A673 (cell line): Measurements from ENCODE around the gene CHIT1. TPM values are rescaled to one million over a fixed set of nuclear protein-coding genes. Genes with fewer than 3 reads are reported as not detected.

Source experiments
- BruUV-seq: library from RNA; stranded (reverse); fragments of 400-500 nt; replicated peaks from 2 replicates; lab custom pipeline; 2021; lab: Mats Ljungman, UMichigan
- CTCF ChIA-PET: fragments of 300-600 bp; sonication (Branson Sonifier 250); formaldehyde crosslinking; loops from one replicate; lab custom pipeline; 2022; ENCODE audit warnings: antibody characterized with exemption; lab: Charles Lee
- POLR2A ChIA-PET: fragments of 300-600 bp; sonication (Branson Sonifier 250); formaldehyde crosslinking; loops from one replicate; lab custom pipeline; 2022; ENCODE audit warnings: antibody characterized with exemption; ENCODE audit not compliant: low non-redundant PET; lab: Charles Lee
- DNase-seq: peaks from one replicate; pipeline ENCODE4 v3.0.0-alpha.2; 2015; ENCODE audit warnings: low spot score
- H3K27ac ChIP-seq: fragments of 200-600 bp; sonication (generic); 2 replicates; pipeline ENCODE4 v1.5.1; 2016; ENCODE audit warnings: mixed run types, low read depth, mild to moderate bottlenecking, mixed read lengths, antibody characterized with exemption, low read length; ENCODE audit not compliant: poor library complexity, severe bottlenecking
- H3K27me3 ChIP-seq: fragments of 200-600 bp; sonication (generic); replicated peaks from 2 replicates; pipeline ENCODE4 v1.6.1; 2017; ENCODE audit warnings: mixed run types, low read depth, mild to moderate bottlenecking, mixed read lengths, antibody characterized with exemption, low read length; ENCODE audit not compliant: insufficient read depth, poor library complexity
- H3K36me3 ChIP-seq: fragments of 200-600 bp; sonication (generic); 2 replicates; pipeline ENCODE4 v1.6.1; 2016; ENCODE audit warnings: mixed run types, mild to moderate bottlenecking, mixed read lengths, antibody characterized with exemption, low read length; ENCODE audit not compliant: insufficient read depth, poor library complexity, severe bottlenecking
- H3K4me1 ChIP-seq: fragments of 200-600 bp; sonication (generic); 2 replicates; pipeline ENCODE4 v1.6.1; 2017; ENCODE audit warnings: mixed run types, mild to moderate bottlenecking, mixed read lengths, antibody characterized with exemption, low read length; ENCODE audit not compliant: insufficient read depth, poor library complexity, severe bottlenecking
- H3K4me3 ChIP-seq: fragments of 200-600 bp; sonication (generic); 2 replicates; pipeline ENCODE4 v1.5.1; 2016; ENCODE audit warnings: low read depth, mixed run types, mild to moderate bottlenecking, mixed read lengths, low read length; ENCODE audit not compliant: poor library complexity, severe bottlenecking
- H3K9me3 ChIP-seq: fragments of 200-600 bp; sonication (generic); 2 replicates; pipeline ENCODE4 v1.6.1; 2016; ENCODE audit warnings: mixed run types, low read depth, mild to moderate bottlenecking, mixed read lengths, antibody characterized with exemption, low read length; ENCODE audit not compliant: poor library complexity, severe bottlenecking
- CTCF ChIP-seq: fragments of 300-800, 200-600 bp; sonication (generic); conservative IDR thresholded peaks from 2 replicates; pipeline ENCODE4 v1.5.1; 2017; ENCODE audit warnings: low read depth, mild to moderate bottlenecking, antibody characterized with exemption, low read length, moderate library complexity, mixed read lengths
- EZH2 ChIP-seq: fragments of 200-600 bp; sonication (generic); IDR thresholded peaks from 2 replicates; pipeline ENCODE4 v1.6.1; 2017; ENCODE audit warnings: borderline replicate concordance, low read depth, mild to moderate bottlenecking, mixed read lengths, antibody characterized with exemption, low read length; ENCODE audit not compliant: poor library complexity, severe bottlenecking
- intact Hi-C: fragments of 100-400 bp; cut with micrococcal nuclease; formaldehyde crosslinking; loops from one replicate; pipeline ENCODE4 v1.10.0; 2022; ENCODE audit not compliant: unreplicated experiment
- total RNA-seq: library from RNA; stranded (reverse); gene quantifications from 2 replicates; pipeline ENCODE4 v1.2.3, GENCODE V29; 2021

Gene CHIT1
- total RNA-seq, 1 experiment from 2014 or later: not detected

DNA sequence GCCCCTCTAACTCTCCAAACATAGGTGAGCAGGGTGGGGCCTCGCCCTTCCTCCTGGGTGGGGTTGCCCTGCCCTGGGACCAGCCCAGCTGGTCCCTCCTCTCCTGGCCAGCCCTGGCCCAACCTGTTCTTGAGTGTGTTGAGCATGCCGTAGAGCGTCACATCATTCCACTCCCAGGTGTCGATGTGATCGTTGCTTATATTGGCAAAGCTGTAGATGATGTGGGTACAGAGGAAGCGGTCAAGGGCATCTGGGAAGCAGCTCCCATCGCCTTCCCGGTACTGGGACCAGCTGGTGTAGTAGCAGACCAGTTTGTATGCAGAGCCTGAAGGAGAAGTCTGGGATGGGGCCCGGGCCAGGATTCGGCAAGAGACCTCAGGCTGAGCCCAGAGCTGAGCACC, 44.4 kb downstream of the CHIT1 start:
- no TSS peak for BruUV-seq
- Histone ChIP-seq H3K27me3 (no peaks in the 10 kb centered on the region), H3K36me3 (no peaks in the 10 kb centered on the region), H3K4me3 (no peak overlapping the region), H3K4me1 (no peaks in the 10 kb centered on the region), H3K9me3 (no peaks in the 10 kb centered on the region), H3K27ac (no peak overlapping the region)
- CTCF ChIA-PET: interaction anchor here (0.7 kb wide), 1 partner anchor 14 kb away, joined by 3 read pairs; no protein-coding TSS in a partner anchor
- intact Hi-C loops: no loop called here
- POLR2A ChIA-PET: no interaction called here
- TF ChIP-seq EZH2 (no peak), CTCF (no peak)
- no peak for DNase-seq

DNA sequence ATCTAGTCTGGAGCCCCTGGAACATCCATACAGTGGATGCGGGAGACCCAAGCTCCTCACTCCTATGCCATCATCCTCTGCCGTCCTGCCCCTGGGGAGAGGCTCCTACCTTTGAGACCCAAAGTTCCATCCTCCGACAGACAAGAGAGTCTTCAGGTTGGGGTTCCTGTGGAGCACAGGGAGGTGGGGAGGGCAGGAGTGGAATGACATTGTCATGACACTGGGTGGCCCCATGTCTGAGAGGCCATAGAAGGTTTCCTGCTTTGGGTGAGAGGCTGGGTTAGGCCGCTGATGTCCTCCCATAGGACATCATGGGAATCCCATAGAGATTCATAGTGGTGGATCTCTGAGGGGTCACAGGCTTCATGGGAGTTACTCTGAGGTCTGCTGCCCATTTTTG, 45.0 kb downstream of the CHIT1 start:
- ChIA-PET POLR2A (no interaction called here), CTCF (no interaction called here)
- DNase-seq: no peak
- TF ChIP-seq EZH2 (no peak), CTCF (no peak)
- no TSS peak for BruUV-seq
- Histone ChIP-seq H3K4me1 (no peaks in the 10 kb centered on the region), H3K27ac (no peak overlapping the region), H3K36me3 (no peaks in the 10 kb centered on the region), H3K9me3 (no peaks in the 10 kb centered on the region), H3K27me3 (no peaks in the 10 kb centered on the region), H3K4me3 (no peak overlapping the region)
- intact Hi-C loops: no loop called here

DNA sequence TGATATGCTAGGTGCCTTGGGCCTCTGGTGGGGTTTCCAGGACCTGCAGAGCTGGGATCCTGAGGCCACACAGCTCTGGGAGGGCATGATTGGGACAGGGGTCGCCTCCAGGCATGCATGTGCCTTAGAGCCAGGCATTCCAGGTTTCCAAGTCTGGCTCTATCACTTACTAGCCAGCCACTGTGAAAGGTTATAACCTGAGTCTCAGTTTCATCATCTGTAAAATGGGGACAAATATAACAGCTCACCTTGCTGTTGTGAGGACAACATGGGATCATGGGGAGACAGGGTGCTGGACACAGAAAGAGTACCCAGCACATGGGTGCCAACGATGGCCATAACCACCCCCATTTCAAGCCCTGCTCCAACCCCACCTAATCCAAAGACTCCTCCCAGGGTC, 45.6 kb downstream of the CHIT1 start:
- H3K27me3 ChIP-seq: no peaks in the 10 kb centered on the region
- ChIA-PET POLR2A (no interaction called here), CTCF (no interaction called here)
- H3K4me3 ChIP-seq: no peak overlapping the region
- no peaks in the 10 kb centered on the region for H3K9me3 ChIP-seq
- TF ChIP-seq CTCF (no peak), EZH2 (no peak)
- no peak overlapping the region for H3K27ac ChIP-seq
- no TSS peak for BruUV-seq
- no peak for DNase-seq
- H3K36me3 ChIP-seq: no peaks in the 10 kb centered on the region
- intact Hi-C loops: no loop called here
- H3K4me1 ChIP-seq: no peaks in the 10 kb centered on the region
